Calu3 (cell line): ENCODE data around the gene ANKS1A. TPM values are rescaled to one million over a fixed set of nuclear protein-coding genes. Genes with fewer than 3 reads are reported as not detected.

Experiments used
- BruUV-seq: library from RNA; stranded (reverse); fragments of 400-500 nt; replicated peaks from 2 replicates; lab custom pipeline; 2021; lab: Mats Ljungman, UMichigan
- CTCF ChIA-PET: fragments of 300-600 bp; sonication (Branson Sonifier 250); formaldehyde crosslinking; loops from one replicate; lab custom pipeline; 2022; ENCODE audit warnings: antibody characterized with exemption; lab: Charles Lee
- DNase-seq: peaks from one replicate; pipeline ENCODE4 v3.0.0; 2022
- H3K27ac Mint-ChIP-seq: one replicate; pipeline ENCODE4 v1.8.0; 2022; ENCODE audit warnings: mixed read lengths; ENCODE audit not compliant: unreplicated experiment
- H3K27me3 Mint-ChIP-seq: one replicate; pipeline ENCODE4 v1.8.0; 2022; ENCODE audit warnings: mixed read lengths; ENCODE audit not compliant: unreplicated experiment
- H3K36me3 Mint-ChIP-seq: one replicate; pipeline ENCODE4 v1.8.0; 2022; ENCODE audit warnings: mild to moderate bottlenecking, moderate library complexity, mixed read lengths; ENCODE audit not compliant: insufficient read depth, unreplicated experiment
- H3K4me1 Mint-ChIP-seq: one replicate; pipeline ENCODE4 v1.8.0; 2022; ENCODE audit warnings: mild to moderate bottlenecking, low read depth, mixed read lengths; ENCODE audit not compliant: unreplicated experiment
- H3K4me3 Mint-ChIP-seq: one replicate; pipeline ENCODE4 v1.8.0; 2022; ENCODE audit warnings: mild to moderate bottlenecking, low read depth, moderate library complexity, mixed read lengths; ENCODE audit not compliant: unreplicated experiment
- H3K9me3 Mint-ChIP-seq: one replicate; pipeline ENCODE4 v1.8.0; 2022; ENCODE audit warnings: low read depth, mixed read lengths; ENCODE audit not compliant: unreplicated experiment
- CTCF ChIP-seq: fragments of 200-600 bp; IDR thresholded peaks from one replicate; pipeline ENCODE4 v1.8.0; 2022; ENCODE audit warnings: antibody characterized with exemption; ENCODE audit not compliant: unreplicated experiment
- intact Hi-C: fragments of 100-400 bp; cut with micrococcal nuclease; formaldehyde crosslinking; loops from one replicate; pipeline ENCODE4 v1.10.0; 2022; ENCODE audit not compliant: unreplicated experiment
- total RNA-seq: library from RNA; stranded (reverse); gene quantifications from 2 replicates; pipeline ENCODE4 v1.2.3, GENCODE V29; 2022

The ANKS1A gene
- total RNA-seq, 1 experiment from 2014 or later: 60.3 TPM

GRCh38 chr6:34938268-34938667 lies 49.2 kb downstream of the ANKS1A start:
- Mint-ChIP-seq H3K27me3 (no peaks in the 10 kb centered on the region), H3K4me3 (no peak overlapping the region), H3K4me1 (peaks cover 10% of the 10 kb centered on the region), H3K9me3 (no peaks in the 10 kb centered on the region), H3K27ac (no peak overlapping the region), H3K36me3 (no peaks in the 10 kb centered on the region)
- TF ChIP-seq CTCF: no peak
- no TSS peak for BruUV-seq
- DNase-seq: no peak
- CTCF ChIA-PET: interaction anchor here (0.6 kb wide), 1 partner anchor 23 kb away, joined by 5 read pairs; no protein-coding TSS in a partner anchor
- intact Hi-C loops: no loop called here

DNA sequence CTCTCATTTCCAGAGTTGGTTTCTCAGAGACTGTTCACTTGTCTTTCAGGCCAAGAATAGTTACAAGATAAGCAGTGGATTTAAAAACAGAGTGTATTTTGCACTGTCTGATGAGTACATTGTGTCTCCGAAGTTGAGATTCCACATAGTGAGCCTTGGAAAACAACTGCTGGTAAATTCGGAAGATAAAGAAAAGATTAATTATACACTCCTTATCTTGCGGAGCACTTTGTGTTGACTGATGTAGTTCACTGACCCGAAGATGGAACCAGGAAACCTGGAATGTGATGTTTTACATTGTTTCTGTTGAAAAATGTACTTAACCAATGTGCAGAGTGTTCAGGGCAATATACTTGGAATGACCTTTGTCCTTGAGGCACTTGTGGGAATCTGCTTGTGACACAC lies 51.0 kb downstream of the ANKS1A start:
- no peak for DNase-seq
- no peak for TF ChIP-seq CTCF
- no peaks in the 10 kb centered on the region for H3K27me3 Mint-ChIP-seq
- peaks cover 1% of the 10 kb centered on the region for H3K4me1 Mint-ChIP-seq
- CTCF ChIA-PET: no interaction called here
- H3K27ac Mint-ChIP-seq: no peak overlapping the region
- no peaks in the 10 kb centered on the region for H3K36me3 Mint-ChIP-seq
- no TSS peak for BruUV-seq
- no peak overlapping the region for H3K4me3 Mint-ChIP-seq
- no peaks in the 10 kb centered on the region for H3K9me3 Mint-ChIP-seq
- intact Hi-C loops: no loop called here

DNA sequence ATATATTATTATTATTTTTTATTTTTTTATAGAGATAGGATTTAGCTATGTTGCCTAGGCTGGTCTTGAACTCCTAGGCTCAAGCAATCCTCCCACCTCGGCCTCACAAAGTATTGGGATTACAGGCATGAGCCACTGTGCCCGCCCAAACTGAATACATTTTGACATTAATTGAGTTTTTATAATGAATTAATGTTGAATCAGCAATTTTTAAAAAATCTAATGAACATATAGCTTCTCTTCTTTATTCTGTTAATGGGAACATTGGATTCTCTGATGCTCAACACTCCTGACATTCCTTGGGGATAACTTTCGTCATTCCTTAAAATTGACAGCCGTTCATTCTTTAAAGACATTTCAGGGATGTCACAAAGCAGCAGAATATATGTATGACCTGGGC lies 52.4 kb downstream of the ANKS1A start:
- no peak for TF ChIP-seq CTCF
- Mint-ChIP-seq H3K27me3 (no peaks in the 10 kb centered on the region), H3K27ac (no peak overlapping the region), H3K4me3 (no peak overlapping the region), H3K4me1 (no peaks in the 10 kb centered on the region), H3K9me3 (no peaks in the 10 kb centered on the region), H3K36me3 (no peaks in the 10 kb centered on the region)
- intact Hi-C loops: no loop called here
- no peak for DNase-seq
- no TSS peak for BruUV-seq
- CTCF ChIA-PET: interaction anchor here (0.6 kb wide), 1 partner anchor 19 kb away, joined by 4 read pairs; no protein-coding TSS in a partner anchor

- no peak for TF ChIP-seq CTCF
- H3K27me3 Mint-ChIP-seq: no peaks in the 10 kb centered on the region
- no peaks in the 10 kb centered on the region for H3K9me3 Mint-ChIP-seq
- no peak overlapping the region for H3K4me3 Mint-ChIP-seq
- no TSS peak for BruUV-seq
- H3K36me3 Mint-ChIP-seq: no peaks in the 10 kb centered on the region
- intact Hi-C loops: no loop called here
- no peaks in the 10 kb centered on the region for H3K4me1 Mint-ChIP-seq
- no peak for DNase-seq
- CTCF ChIA-PET: no interaction called here
- H3K27ac Mint-ChIP-seq: no peak overlapping the region
Observed at GRCh38 chr6:34945317-34945716, 56.3 kb downstream of the ANKS1A start.
